ENCODE data around the gene MAP3K20. TPM values are rescaled to one million over a fixed set of nuclear protein-coding genes. Genes with fewer than 3 reads are reported as not detected.
"Not testable (repeated sequence)": the region's sequence is repeated elsewhere in the genome, so short reads cannot be mapped to it uniquely, and the experiment has no call there.

The MAP3K20 gene
- polyA plus RNA-seq (2013, experiment 1 of 2; ENCODE audit: insufficient read length): 54.6 TPM
- 52.1 TPM for polyA plus RNA-seq (2013, experiment 2 of 2; ENCODE audit: insufficient read length)

- DNase-seq: peak; percentile 78
Observed at GRCh38 chr2:173075781-173076580, at the start of gene MAP3K20. MAP3K20 (plus strand) TSS chr2:173075846; CDS start chr2:173091032, 15,186 bp downstream.

- DNase-seq: peak; percentile 16
Observed at GRCh38 chr2:173026479-173026878, 49.2 kb upstream of the MAP3K20 start.

- DNase-seq: peak; percentile 84
Observed at GRCh38 chr2:173027181-173028128, 48.2 kb upstream of the MAP3K20 start.

- no peak for DNase-seq
Observed at GRCh38 chr2:173028141-173028540, 47.5 kb upstream of the MAP3K20 start.

GRCh38 chr2:173028671-173029070 lies 47.0 kb upstream of the MAP3K20 start:
- peak; percentile 70 for DNase-seq

- peak; percentile 54 for DNase-seq
Observed at GRCh38 chr2:173030561-173031490, 44.8 kb upstream of the MAP3K20 start.

- no peak for DNase-seq
Observed at GRCh38 chr2:173032032-173032431, 43.6 kb upstream of the MAP3K20 start.

GRCh38 chr2:173033084-173033483 lies 42.6 kb upstream of the MAP3K20 start:
- DNase-seq: peak; percentile 84

GRCh38 chr2:173034143-173034542 lies 41.5 kb upstream of the MAP3K20 start:
- no peak for DNase-seq

GRCh38 chr2:173037245-173038120 lies 38.2 kb upstream of the MAP3K20 start:
- DNase-seq: no peak

GRCh38 chr2:173038257-173038656 lies 37.4 kb upstream of the MAP3K20 start:
- not testable (repeated sequence) for DNase-seq

GRCh38 chr2:173040729-173041128 lies 34.9 kb upstream of the MAP3K20 start:
- no peak for DNase-seq

- DNase-seq: no peak
Observed at GRCh38 chr2:173043476-173043875, 32.2 kb upstream of the MAP3K20 start.

GRCh38 chr2:173043897-173044519 lies 31.6 kb upstream of the MAP3K20 start:
- no peak for DNase-seq

- DNase-seq: no peak
Observed at GRCh38 chr2:173044686-173045085, 31.0 kb upstream of the MAP3K20 start.

GRCh38 chr2:173045181-173045580 lies 30.5 kb upstream of the MAP3K20 start:
- peak; percentile 44 for DNase-seq

GRCh38 chr2:173048522-173048896 lies 27.1 kb upstream of the MAP3K20 start:
- no peak for DNase-seq

- peak; percentile 98 for DNase-seq
Observed at GRCh38 chr2:173048897-173049661, 26.6 kb upstream of the MAP3K20 start.

- no peak for DNase-seq
Observed at GRCh38 chr2:173049831-173050230, 25.8 kb upstream of the MAP3K20 start.

- no peak for DNase-seq
Observed at GRCh38 chr2:173050684-173051083, 25.0 kb upstream of the MAP3K20 start.

Measured in fibroblast of skin of abdomen (primary cell).